ENCODE data around the gene PEPD.

- TF ChIP-seq SRF (IDR thresholded peaks at IDR 0.05; ENCODE audit: low read depth) (no peak), RAD21 (IDR thresholded peaks at IDR 0.05; ENCODE audit: low read depth) (no peak), CTCF (IDR thresholded peaks at IDR 0.05 in 2 of 3, conservative IDR thresholded peaks at IDR 0.05 in 1 of 3; ENCODE audit: borderline replicate concordance in 1 of 3, insufficient read depth in 1 of 3, low read depth in 2 of 3, low read length in 2 of 3) (no peak)
These were observed 75.0 kb downstream of the PEPD start for GRCh38 chr19:33446330-33447293.

All from HCT116 (cell line).